GM19467 (cell line): ENCODE data around the gene F13B.
"Not testable (repeated sequence)": the region's sequence is repeated elsewhere in the genome, so short reads cannot be mapped to it uniquely, and the experiment has no call there.

Experiments
- ATAC-seq: cut with Tn5 transposase; IDR thresholded peaks from one replicate; pipeline ENCODE4 v1.9.1; 2021; ENCODE audit warnings: mild to moderate bottlenecking, moderate library complexity; ENCODE audit not compliant: unreplicated experiment

Gene F13B

GRCh38 chr1:197049100-197049499, 18.0 kb downstream of the F13B start:
- no peak for ATAC-seq

- ATAC-seq: no peak
Measured at GRCh38 chr1:197042676-197043341, 24.3 kb downstream of the F13B start.

GRCh38 chr1:197041486-197042353, 25.3 kb downstream of the F13B start:
- peak; percentile 84 for ATAC-seq

- no peak for ATAC-seq
Measured at GRCh38 chr1:197036861-197037260, 30.2 kb downstream of the F13B start.

GRCh38 chr1:197034631-197035339, 32.3 kb downstream of the F13B start:
- not testable (repeated sequence) for ATAC-seq

GRCh38 chr1:197029749-197030148, 37.3 kb downstream of the F13B start:
- ATAC-seq: no peak

GRCh38 chr1:197027359-197027758, 39.7 kb downstream of the F13B start:
- ATAC-seq: no peak

- ATAC-seq: no peak
Measured at GRCh38 chr1:197024460-197024859, 42.6 kb downstream of the F13B start.

GRCh38 chr1:197021716-197022115, 45.3 kb downstream of the F13B start:
- no peak for ATAC-seq

- ATAC-seq: no peak
Measured at GRCh38 chr1:197017558-197018146, 49.4 kb downstream of the F13B start.

GRCh38 chr1:197016751-197017150, 50.3 kb downstream of the F13B start:
- ATAC-seq: no peak

GRCh38 chr1:197013234-197013633, 53.8 kb downstream of the F13B start:
- no peak for ATAC-seq

- no peak for ATAC-seq
Measured at GRCh38 chr1:197011614-197012013, 55.4 kb downstream of the F13B start.

- no peak for ATAC-seq
Measured at GRCh38 chr1:197008861-197009260, 58.2 kb downstream of the F13B start.

GRCh38 chr1:197003132-197003531, 63.9 kb downstream of the F13B start:
- ATAC-seq: no peak

GRCh38 chr1:197001828-197002227, 65.2 kb downstream of the F13B start:
- ATAC-seq: no peak

GRCh38 chr1:196997423-196997822, 69.6 kb downstream of the F13B start:
- no peak for ATAC-seq

GRCh38 chr1:196993916-196994315, 73.1 kb downstream of the F13B start:
- no peak for ATAC-seq

GRCh38 chr1:196991919-196992651, 75.0 kb downstream of the F13B start:
- not testable (repeated sequence) for ATAC-seq
